Activated naive CD4-positive, alpha-beta T cell treated with anti-CD3 and anti-CD28 coated beads, Interleukin-2, amount 10 ng/mL, durations not matched to agents 7 days and 5 days (primary cell): ENCODE results near the gene COX20.

Source experiments
- CTCF ChIA-PET: fragments of 350-600 bp; sonication (Branson Sonifier 250); formaldehyde crosslinking; loops from one replicate; lab custom pipeline; 2021; ENCODE audit warnings: antibody characterized with exemption; lab: Charles Lee
- DNase-seq: peaks from one replicate; pipeline ENCODE4 v3.0.0-alpha.2; 2020
- H3K27ac Mint-ChIP-seq: one replicate; pipeline ENCODE4 v1.8.0; 2021; ENCODE audit warnings: mild to moderate bottlenecking, moderate library complexity, mixed read lengths
- H3K27me3 Mint-ChIP-seq: one replicate; pipeline ENCODE4 v1.8.0; 2021; ENCODE audit warnings: mild to moderate bottlenecking, mixed read lengths
- H3K36me3 Mint-ChIP-seq: one replicate; pipeline ENCODE4 v1.8.0; 2021; ENCODE audit warnings: mixed read lengths
- H3K4me1 Mint-ChIP-seq: one replicate; pipeline ENCODE4 v1.8.0; 2021; ENCODE audit warnings: mixed read lengths
- H3K4me3 Mint-ChIP-seq: one replicate; pipeline ENCODE4 v1.8.0; 2021; ENCODE audit warnings: mild to moderate bottlenecking, moderate library complexity, mixed read lengths
- H3K9me3 Mint-ChIP-seq: one replicate; pipeline ENCODE4 v1.8.0; 2021; ENCODE audit warnings: mixed read lengths

Gene COX20

GRCh38 chr1:244850099-244850852 is 14.8 kb downstream of the COX20 start:
- Mint-ChIP-seq H3K27me3 (no peaks in the 10 kb centered on the region), H3K4me1 (peaks cover 57% of the 10 kb centered on the region), H3K36me3 (peaks cover 70% of the 10 kb centered on the region), H3K27ac (no peak overlapping the region), H3K4me3 (no peak overlapping the region), H3K9me3 (no peaks in the 10 kb centered on the region)
- CTCF ChIA-PET, result interaction anchor here (0.8 to 1.5 kb wide), 4 partner anchors 8 to 11 kb away, joined by 3 to 5 read pairs (median 4); no protein-coding TSS in a partner anchor
- no peak for DNase-seq

- no peaks in the 10 kb centered on the region for H3K9me3 Mint-ChIP-seq
- CTCF ChIA-PET, result interaction anchor here (1.2 to 1.5 kb wide), 2 partner anchors 9 to 12 kb away, joined by 3 to 4 read pairs; no protein-coding TSS in a partner anchor
- peaks cover 59% of the 10 kb centered on the region for H3K4me1 Mint-ChIP-seq
- no peak overlapping the region for H3K4me3 Mint-ChIP-seq
- peaks cover 72% of the 10 kb centered on the region for H3K36me3 Mint-ChIP-seq
- DNase-seq, result no peak
- no peaks in the 10 kb centered on the region for H3K27me3 Mint-ChIP-seq
- no peak overlapping the region for H3K27ac Mint-ChIP-seq
These were observed 15.4 kb downstream of the COX20 start for GRCh38 chr1:244850896-244851295.

- Mint-ChIP-seq H3K27me3 (no peaks in the 10 kb centered on the region), H3K4me1 (peaks cover 63% of the 10 kb centered on the region), H3K36me3 (peaks cover 76% of the 10 kb centered on the region), H3K9me3 (no peaks in the 10 kb centered on the region), H3K27ac (no peak overlapping the region), H3K4me3 (no peak overlapping the region)
- no peak for DNase-seq
- CTCF ChIA-PET, result interaction anchor here (1.2 to 1.4 kb wide), 2 partner anchors 9 to 12 kb away, joined by 3 read pairs; no protein-coding TSS in a partner anchor
These were observed 16.2 kb downstream of the COX20 start for GRCh38 chr1:244851546-244852231.

- Mint-ChIP-seq H3K4me3 (no peak overlapping the region), H3K9me3 (no peaks in the 10 kb centered on the region), H3K4me1 (peaks cover 71% of the 10 kb centered on the region), H3K36me3 (peaks cover 81% of the 10 kb centered on the region), H3K27me3 (no peaks in the 10 kb centered on the region), H3K27ac (peak overlapping the region; percentile 53)
- CTCF ChIA-PET, result interaction anchor here (0.7 to 1.4 kb wide), 2 partner anchors 8 to 11 kb away, joined by 3 read pairs; no protein-coding TSS in a partner anchor
- DNase-seq, result no peak
These were observed 17.2 kb downstream of the COX20 start for GRCh38 chr1:244852694-244853093.

- CTCF ChIA-PET, result interaction anchor here (1.3 kb wide), 1 partner anchor 188 kb away, joined by 3 read pairs; no protein-coding TSS in a partner anchor
- peak overlapping the region; percentile 52 for H3K4me3 Mint-ChIP-seq
- H3K4me1 Mint-ChIP-seq, result peaks cover 81% of the 10 kb centered on the region
- H3K27ac Mint-ChIP-seq, result peak overlapping the region; percentile 85
- peaks cover 86% of the 10 kb centered on the region for H3K36me3 Mint-ChIP-seq
- no peaks in the 10 kb centered on the region for H3K27me3 Mint-ChIP-seq
- no peak for DNase-seq
- no peaks in the 10 kb centered on the region for H3K9me3 Mint-ChIP-seq
These were observed 18.7 kb downstream of the COX20 start for GRCh38 chr1:244854166-244854565.

- Mint-ChIP-seq H3K4me3 (peak overlapping the region; percentile 57), H3K9me3 (no peaks in the 10 kb centered on the region), H3K27ac (peak overlapping the region; percentile 83), H3K36me3 (peaks cover 84% of the 10 kb centered on the region), H3K27me3 (no peaks in the 10 kb centered on the region), H3K4me1 (peaks cover 79% of the 10 kb centered on the region)
- CTCF ChIA-PET, result interaction anchor here (1.3 kb wide), 1 partner anchor 187 kb away, joined by 3 read pairs; no protein-coding TSS in a partner anchor
- no peak for DNase-seq
These were observed 19.6 kb downstream of the COX20 start for GRCh38 chr1:244854865-244855578.

- Mint-ChIP-seq H3K27me3 (no peaks in the 10 kb centered on the region), H3K36me3 (peaks cover 85% of the 10 kb centered on the region), H3K27ac (peak overlapping the region; percentile 81), H3K4me1 (peaks cover 84% of the 10 kb centered on the region), H3K4me3 (no peak overlapping the region), H3K9me3 (no peaks in the 10 kb centered on the region)
- CTCF ChIA-PET, result no interaction called here
- no peak for DNase-seq
These were observed 22.3 kb downstream of the COX20 start for GRCh38 chr1:244857761-244858160.

GRCh38 chr1:244858357-244858756 is 22.9 kb downstream of the COX20 start:
- Mint-ChIP-seq H3K27ac (no peak overlapping the region), H3K4me1 (peaks cover 84% of the 10 kb centered on the region), H3K27me3 (no peaks in the 10 kb centered on the region), H3K9me3 (no peaks in the 10 kb centered on the region), H3K4me3 (no peak overlapping the region), H3K36me3 (peaks cover 85% of the 10 kb centered on the region)
- CTCF ChIA-PET, result interaction anchor here (1.0 kb wide), 1 partner anchor 8 kb away, joined by 3 read pairs; no protein-coding TSS in a partner anchor
- no peak for DNase-seq

- peak overlapping the region; percentile 82 for H3K4me3 Mint-ChIP-seq
- peak overlapping the region; percentile 19 for H3K27ac Mint-ChIP-seq
- CTCF ChIA-PET, result interaction anchor here (1.0 to 2.4 kb wide), 3 partner anchors 8 to 182 kb away, joined by 3 to 6 read pairs (median 4); no protein-coding TSS in a partner anchor
- no peaks in the 10 kb centered on the region for H3K9me3 Mint-ChIP-seq
- DNase-seq, result no peak
- peaks cover 7% of the 10 kb centered on the region for H3K27me3 Mint-ChIP-seq
- H3K4me1 Mint-ChIP-seq, result peaks cover 70% of the 10 kb centered on the region
- peaks cover 75% of the 10 kb centered on the region for H3K36me3 Mint-ChIP-seq
These were observed 24.6 kb downstream of the COX20 start for GRCh38 chr1:244860078-244860477.

GRCh38 chr1:244860914-244861610 is 25.6 kb downstream of the COX20 start:
- no peak for DNase-seq
- CTCF ChIA-PET, result interaction anchor here (0.7 to 2.4 kb wide), 4 partner anchors 9 to 181 kb away, joined by 3 to 6 read pairs (median 4); no protein-coding TSS in a partner anchor
- Mint-ChIP-seq H3K36me3 (peaks cover 66% of the 10 kb centered on the region), H3K9me3 (no peaks in the 10 kb centered on the region), H3K27ac (peak overlapping the region; percentile 95), H3K4me1 (peaks cover 69% of the 10 kb centered on the region), H3K27me3 (peaks cover 7% of the 10 kb centered on the region), H3K4me3 (peak overlapping the region; percentile 82)

GRCh38 chr1:244861683-244862082 is 26.2 kb downstream of the COX20 start:
- H3K4me1 Mint-ChIP-seq, result peaks cover 66% of the 10 kb centered on the region
- CTCF ChIA-PET, result interaction anchor here (0.7 to 2.2 kb wide), 3 partner anchors 12 to 55 kb away, joined by 4 to 5 read pairs (median 5); no protein-coding TSS in a partner anchor

GRCh38 chr1:244862354-244862698 is 26.9 kb downstream of the COX20 start:
- peaks cover 7% of the 10 kb centered on the region for H3K27me3 Mint-ChIP-seq
- H3K27ac Mint-ChIP-seq, result peak overlapping the region; percentile 95
- peaks cover 53% of the 10 kb centered on the region for H3K36me3 Mint-ChIP-seq
- H3K4me3 Mint-ChIP-seq, result peak overlapping the region; percentile 82
- peaks cover 61% of the 10 kb centered on the region for H3K4me1 Mint-ChIP-seq
- CTCF ChIA-PET, result interaction anchor here (0.8 to 2.2 kb wide), 2 partner anchors 13 to 26 kb away, joined by 5 read pairs; no protein-coding TSS in a partner anchor
- no peak for DNase-seq
- no peaks in the 10 kb centered on the region for H3K9me3 Mint-ChIP-seq

More at GRCh38 chr1:244861683-244862082, 26.2 kb downstream of the COX20 start:
- Mint-ChIP-seq H3K27me3 (peaks cover 7% of the 10 kb centered on the region), H3K4me3 (peak overlapping the region; percentile 82), H3K27ac (peak overlapping the region; percentile 95), H3K36me3 (peaks cover 59% of the 10 kb centered on the region), H3K9me3 (no peaks in the 10 kb centered on the region)
- DNase-seq, result no peak
